ENCODE results near the gene CDKAL1. TPM values are rescaled to one million over a fixed set of nuclear protein-coding genes. Genes with fewer than 3 reads are reported as not detected.
A peak's percentile ranks its signal among the peaks of the same experiment; 100 is the strongest.

The CDKAL1 gene
- total and polyA plus RNA-seq, 8 donors = 3.4 to 36.7 (median 10.4) TPM

GRCh38 chr6:21031182-21031581 lies 496.9 kb downstream of the CDKAL1 start:
- 96 to 99% (median 97%) methylated on average over 5 of the region's 5 CpGs for WGBS, 5 donors
- no peak for TF ChIP-seq POLR2A (IDR thresholded peaks at IDR 0.05)
- TF ChIP-seq EP300 (IDR thresholded peaks at IDR 0.05) = no peak
- no peak for TF ChIP-seq POLR2AphosphoS5 (IDR thresholded peaks at IDR 0.05)
- TF ChIP-seq CTCF (IDR thresholded peaks at IDR 0.05) = no peak

DNA sequence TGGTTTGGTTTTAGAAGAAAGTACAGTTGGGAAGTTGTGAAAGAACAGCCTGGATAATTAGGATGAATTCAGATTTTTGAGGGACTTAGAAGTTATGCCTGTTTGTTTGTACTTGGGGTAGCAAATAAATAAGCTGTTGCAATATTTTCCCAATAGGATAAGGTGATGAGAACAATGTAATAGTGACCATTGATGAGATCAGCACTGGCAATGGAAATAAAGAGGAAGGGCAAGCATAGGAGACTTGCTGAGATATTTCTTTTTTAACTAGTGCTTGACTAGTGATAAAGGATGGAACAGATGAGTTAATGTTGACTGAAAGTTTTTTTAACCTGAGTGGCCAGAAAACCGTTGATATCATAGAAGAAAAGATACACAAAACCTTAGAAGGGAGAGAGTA lies 498.8 kb downstream of the CDKAL1 start:
- no peaks in the 10 kb centered on the region for H3K9me3 ChIP-seq
- peaks cover 0 to 16% (median 9%) of the 10 kb centered on the region in 4 donors for H3K4me1 ChIP-seq
- H3K27me3 ChIP-seq = no peaks in the 10 kb centered on the region
- H3K36me3 ChIP-seq = no peaks in the 10 kb centered on the region
- H3K27ac ChIP-seq = peak overlapping the region in 2 of 5 donors; percentile 14 to 31
- intact Hi-C loops (cut with DNase I; ENCODE audit: low total_unique reads) = no loop called here
- 35 to 67% (median 50%) methylated on average over 1 of the region's 1 CpG for WGBS, 5 donors
- TF ChIP-seq POLR2AphosphoS5 (IDR thresholded peaks at IDR 0.05) (no peak), CTCF (IDR thresholded peaks at IDR 0.05) (no peak), POLR2A (IDR thresholded peaks at IDR 0.05) (no peak), EP300 (IDR thresholded peaks at IDR 0.05) (no peak)
- H3K4me3 ChIP-seq = no peak overlapping the region
- no peak for DNase-seq

More at GRCh38 chr6:21031182-21031581, 496.9 kb downstream of the CDKAL1 start:
- Histone ChIP-seq H3K4me1 (peaks cover 0 to 22% (median 9%) of the 10 kb centered on the region in 4 donors), H3K36me3 (no peaks in the 10 kb centered on the region), H3K9me3 (no peaks in the 10 kb centered on the region), H3K4me3 (no peak overlapping the region), H3K27me3 (no peaks in the 10 kb centered on the region), H3K27ac (no peak overlapping the region)
- intact Hi-C loops (cut with DNase I; ENCODE audit: low total_unique reads) = no loop called here
- DNase-seq = no peak

DNA sequence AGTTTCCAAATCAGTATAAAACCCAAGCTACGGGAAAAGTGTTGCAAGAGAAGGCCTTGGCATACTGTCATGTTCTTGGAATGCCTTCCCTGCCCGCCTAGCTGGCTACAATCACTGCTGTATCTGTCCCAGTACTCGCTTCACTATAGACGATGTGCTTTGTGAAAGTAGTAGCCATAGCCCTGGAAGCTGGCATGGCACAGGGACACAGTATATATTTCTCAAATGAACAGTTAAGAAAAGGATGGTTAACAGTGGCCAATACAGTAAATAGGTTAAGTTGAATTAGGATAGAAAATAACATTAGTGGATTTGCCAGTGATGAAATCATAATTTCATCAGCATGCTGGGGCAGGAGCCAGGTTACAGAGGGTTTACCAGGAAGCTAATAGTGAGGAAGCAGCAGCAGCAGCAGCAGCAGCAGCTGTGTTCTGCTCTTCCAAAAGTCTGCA lies 499.3 kb downstream of the CDKAL1 start:
- no peaks in the 10 kb centered on the region for H3K9me3 ChIP-seq
- H3K4me3 ChIP-seq = no peak overlapping the region
- peak overlapping the region in 2 of 5 donors; percentile 14 to 31 for H3K27ac ChIP-seq
- intact Hi-C loops (cut with DNase I; ENCODE audit: low total_unique reads) = no loop called here
- TF ChIP-seq POLR2AphosphoS5 (IDR thresholded peaks at IDR 0.05) (no peak), POLR2A (IDR thresholded peaks at IDR 0.05) (no peak), EP300 (IDR thresholded peaks at IDR 0.05) (no peak), CTCF (IDR thresholded peaks at IDR 0.05) (no peak)
- no peaks in the 10 kb centered on the region for H3K27me3 ChIP-seq
- no peaks in the 10 kb centered on the region for H3K36me3 ChIP-seq
- WGBS, 5 donors = 67 to 88% (median 80%) methylated on average over 4 of the region's 4 CpGs
- H3K4me1 ChIP-seq = peaks cover 0 to 16% (median 9%) of the 10 kb centered on the region in 4 donors
- DNase-seq = peak in 1 of 2 donors; percentile 62

- Histone ChIP-seq H3K27ac (no peak overlapping the region), H3K4me3 (no peak overlapping the region), H3K9me3 (no peaks in the 10 kb centered on the region), H3K27me3 (no peaks in the 10 kb centered on the region), H3K36me3 (no peaks in the 10 kb centered on the region), H3K4me1 (peaks cover 0 to 16% (median 9%) of the 10 kb centered on the region in 4 donors)
- intact Hi-C loops (cut with DNase I; ENCODE audit: low total_unique reads) = no loop called here
- no peak for TF ChIP-seq EP300 (IDR thresholded peaks at IDR 0.05)
- TF ChIP-seq POLR2A (IDR thresholded peaks at IDR 0.05) = no peak
- no peak for TF ChIP-seq POLR2AphosphoS5 (IDR thresholded peaks at IDR 0.05)
- TF ChIP-seq CTCF (IDR thresholded peaks at IDR 0.05) = no peak
- WGBS, 5 donors = 62 to 77% (median 67%) methylated on average over 3 of the region's 3 CpGs
- no peak for DNase-seq
These were observed 500.1 kb downstream of the CDKAL1 start for GRCh38 chr6:21034345-21034744.
